Ectodermal cell (in vitro differentiated cells): Measurements from ENCODE around the gene COMP.

Experiments
- H3K27ac ChIP-seq: 2 replicates; pipeline ENCODE4 v1.7.0; 2013; ENCODE audit warnings: mild to moderate bottlenecking, low read depth, low read length; ENCODE audit not compliant: insufficient read depth, poor library complexity, severe bottlenecking
- H3K27me3 ChIP-seq: 2 replicates; pipeline ENCODE4 v1.7.0; 2013; ENCODE audit warnings: mild to moderate bottlenecking, low read length; ENCODE audit not compliant: insufficient read depth, control insufficient read depth, poor library complexity, severe bottlenecking
- H3K36me3 ChIP-seq: one replicate; pipeline ENCODE4 v1.7.0; 2013; ENCODE audit warnings: low read length; ENCODE audit not compliant: control insufficient read depth, insufficient read depth
- H3K4me1 ChIP-seq: one replicate; pipeline ENCODE4 v1.7.0; 2013; ENCODE audit warnings: low read length; ENCODE audit not compliant: control insufficient read depth, insufficient read depth
- H3K4me3 ChIP-seq: 2 replicates; pipeline ENCODE4 v1.7.0; 2013; ENCODE audit warnings: low read depth, low read length, control low read depth; ENCODE audit not compliant: insufficient read depth
- H3K9me3 ChIP-seq: 2 replicates; pipeline ENCODE4 v1.7.0; 2013; ENCODE audit warnings: mild to moderate bottlenecking, low read length, moderate library complexity; ENCODE audit not compliant: control insufficient read depth
- WGBS, 2 experiments: methylation state at CpG; one replicate each; pipeline ENCODE4 v1.1.7; 2013; ENCODE audit warnings: missing lambda C conversion rate in 2 of 2; 5-methylcytosine and 5-hydroxymethylcytosine counted together

COMP gene

GRCh38 chr19:18769989-18770528, 21.0 kb downstream of the COMP start:
- H3K36me3 ChIP-seq: no peaks in the 10 kb centered on the region
- H3K27ac ChIP-seq: no peak overlapping the region
- peaks cover 56% of the 10 kb centered on the region for H3K27me3 ChIP-seq
- no peaks in the 10 kb centered on the region for H3K9me3 ChIP-seq
- no peak overlapping the region for H3K4me3 ChIP-seq
- H3K4me1 ChIP-seq: peaks cover 5% of the 10 kb centered on the region
- 90% methylated on average over 15 of the region's 15 CpGs for WGBS, 2 experiments

- H3K4me3 ChIP-seq: no peak overlapping the region
- 91 to 92% methylated on average over 24 of the region's 24 CpGs for WGBS, 2 experiments
These were observed 21.9 kb downstream of the COMP start for GRCh38 chr19:18768997-18769891.

GRCh38 chr19:18768046-18768771, 22.9 kb downstream of the COMP start:
- no peak overlapping the region for H3K4me3 ChIP-seq
- H3K9me3 ChIP-seq: no peaks in the 10 kb centered on the region
- peaks cover 5% of the 10 kb centered on the region for H3K4me1 ChIP-seq
- WGBS, 2 experiments: 73 to 77% methylated on average over 29 to 30 of the region's 30 CpGs
- H3K36me3 ChIP-seq: no peaks in the 10 kb centered on the region
- no peak overlapping the region for H3K27ac ChIP-seq
- peaks cover 43% of the 10 kb centered on the region for H3K27me3 ChIP-seq

More at GRCh38 chr19:18768997-18769891, 21.9 kb downstream of the COMP start:
- no peaks in the 10 kb centered on the region for H3K9me3 ChIP-seq
- H3K4me1 ChIP-seq: peaks cover 5% of the 10 kb centered on the region
- no peak overlapping the region for H3K27ac ChIP-seq
- no peaks in the 10 kb centered on the region for H3K36me3 ChIP-seq
- H3K27me3 ChIP-seq: peaks cover 54% of the 10 kb centered on the region

GRCh38 chr19:18765224-18765623, 25.9 kb downstream of the COMP start:
- no peak overlapping the region for H3K4me3 ChIP-seq
- peaks cover 18% of the 10 kb centered on the region for H3K27me3 ChIP-seq
- H3K36me3 ChIP-seq: no peaks in the 10 kb centered on the region
- H3K27ac ChIP-seq: no peak overlapping the region
- peaks cover 9% of the 10 kb centered on the region for H3K4me1 ChIP-seq
- WGBS, 2 experiments: 93 to 94% methylated on average over 8 of the region's 8 CpGs
- H3K9me3 ChIP-seq: no peaks in the 10 kb centered on the region

GRCh38 chr19:18764591-18765051, 26.5 kb downstream of the COMP start:
- Histone ChIP-seq H3K9me3 (no peaks in the 10 kb centered on the region), H3K36me3 (no peaks in the 10 kb centered on the region), H3K4me3 (no peak overlapping the region), H3K27ac (no peak overlapping the region), H3K4me1 (peaks cover 9% of the 10 kb centered on the region), H3K27me3 (peaks cover 16% of the 10 kb centered on the region)
- WGBS, 2 experiments: 75 to 82% methylated on average over 4 of the region's 4 CpGs

- H3K9me3 ChIP-seq: no peaks in the 10 kb centered on the region
- 93 to 94% methylated on average over 41 of the region's 41 CpGs for WGBS, 2 experiments
- H3K27ac ChIP-seq: no peak overlapping the region
- H3K27me3 ChIP-seq: peaks cover 16% of the 10 kb centered on the region
- H3K4me1 ChIP-seq: peaks cover 9% of the 10 kb centered on the region
- H3K4me3 ChIP-seq: no peak overlapping the region
- no peaks in the 10 kb centered on the region for H3K36me3 ChIP-seq
These were observed 27.2 kb downstream of the COMP start for GRCh38 chr19:18763674-18764590.

- H3K27ac ChIP-seq: no peak overlapping the region
- 77 to 79% methylated on average over 35 of the region's 35 CpGs for WGBS, 2 experiments
- no peak overlapping the region for H3K4me3 ChIP-seq
- peaks cover 4% of the 10 kb centered on the region for H3K4me1 ChIP-seq
- no peaks in the 10 kb centered on the region for H3K9me3 ChIP-seq
- H3K36me3 ChIP-seq: no peaks in the 10 kb centered on the region
- H3K27me3 ChIP-seq: peaks cover 16% of the 10 kb centered on the region
These were observed 28.7 kb downstream of the COMP start for GRCh38 chr19:18762125-18763023.

GRCh38 chr19:18761531-18762110, 29.5 kb downstream of the COMP start:
- Histone ChIP-seq H3K27me3 (peaks cover 15% of the 10 kb centered on the region), H3K27ac (no peak overlapping the region), H3K9me3 (no peaks in the 10 kb centered on the region), H3K36me3 (no peaks in the 10 kb centered on the region), H3K4me1 (peaks cover 4% of the 10 kb centered on the region), H3K4me3 (no peak overlapping the region)
- WGBS, 2 experiments: 95% methylated on average over 16 of the region's 16 CpGs
